A549 (cell line): Measurements from ENCODE around the gene GREB1.

ENCODE experiments used
- POLR2A ChIP-seq: IDR thresholded peaks from 2 replicates; pipeline ENCODE4 v1.6.1; 2012; ENCODE audit warnings: mild to moderate bottlenecking, low read length
- SMC3 ChIP-seq: fragments of >200 bp; sonication (Bioruptor Twin); formaldehyde crosslinking; IDR thresholded peaks from 3 replicates; pipeline ENCODE4 v1.6.1; 2018; ENCODE audit warnings: inconsistent platforms
- TF ChIP-seq, protein P1 (sequence below): fragments of >200 bp; sonication (Bioruptor Twin); formaldehyde crosslinking; IDR thresholded peaks from 3 replicates; pipeline ENCODE4 v1.5.1; 2016
- TF ChIP-seq, protein P2 (sequence below): fragments of 200-600 bp; sonication (generic); IDR thresholded peaks from 2 replicates; pipeline ENCODE4 v1.6.1; 2016; ENCODE audit warnings: antibody characterized with exemption, mild to moderate bottlenecking, moderate library complexity

DNA sequence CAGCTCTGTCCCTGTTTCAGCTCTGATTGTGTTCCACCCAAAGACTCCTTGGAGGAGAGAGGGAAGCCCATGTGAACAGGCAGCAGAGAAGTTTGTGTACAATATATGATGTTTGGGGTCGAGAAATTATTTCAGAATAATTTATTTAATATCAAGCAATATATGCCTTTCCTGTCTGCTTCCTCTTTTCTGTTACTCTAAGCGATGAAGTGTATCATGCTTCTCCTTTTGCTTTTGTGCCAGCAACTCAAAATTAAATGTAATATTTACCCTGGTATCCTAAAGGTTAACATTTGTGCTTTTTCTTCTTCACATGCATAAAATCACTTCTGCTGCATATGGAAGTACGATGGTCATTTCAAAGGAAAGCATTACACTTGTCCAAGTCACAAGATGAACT, 138.6 kb downstream of the GREB1 start:
- TF ChIP-seq, protein P1, sequence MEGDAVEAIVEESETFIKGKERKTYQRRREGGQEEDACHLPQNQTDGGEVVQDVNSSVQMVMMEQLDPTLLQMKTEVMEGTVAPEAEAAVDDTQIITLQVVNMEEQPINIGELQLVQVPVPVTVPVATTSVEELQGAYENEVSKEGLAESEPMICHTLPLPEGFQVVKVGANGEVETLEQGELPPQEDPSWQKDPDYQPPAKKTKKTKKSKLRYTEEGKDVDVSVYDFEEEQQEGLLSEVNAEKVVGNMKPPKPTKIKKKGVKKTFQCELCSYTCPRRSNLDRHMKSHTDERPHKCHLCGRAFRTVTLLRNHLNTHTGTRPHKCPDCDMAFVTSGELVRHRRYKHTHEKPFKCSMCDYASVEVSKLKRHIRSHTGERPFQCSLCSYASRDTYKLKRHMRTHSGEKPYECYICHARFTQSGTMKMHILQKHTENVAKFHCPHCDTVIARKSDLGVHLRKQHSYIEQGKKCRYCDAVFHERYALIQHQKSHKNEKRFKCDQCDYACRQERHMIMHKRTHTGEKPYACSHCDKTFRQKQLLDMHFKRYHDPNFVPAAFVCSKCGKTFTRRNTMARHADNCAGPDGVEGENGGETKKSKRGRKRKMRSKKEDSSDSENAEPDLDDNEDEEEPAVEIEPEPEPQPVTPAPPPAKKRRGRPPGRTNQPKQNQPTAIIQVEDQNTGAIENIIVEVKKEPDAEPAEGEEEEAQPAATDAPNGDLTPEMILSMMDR, result no peak
- TF ChIP-seq SMC3, result no peak
- TF ChIP-seq, protein P2, sequence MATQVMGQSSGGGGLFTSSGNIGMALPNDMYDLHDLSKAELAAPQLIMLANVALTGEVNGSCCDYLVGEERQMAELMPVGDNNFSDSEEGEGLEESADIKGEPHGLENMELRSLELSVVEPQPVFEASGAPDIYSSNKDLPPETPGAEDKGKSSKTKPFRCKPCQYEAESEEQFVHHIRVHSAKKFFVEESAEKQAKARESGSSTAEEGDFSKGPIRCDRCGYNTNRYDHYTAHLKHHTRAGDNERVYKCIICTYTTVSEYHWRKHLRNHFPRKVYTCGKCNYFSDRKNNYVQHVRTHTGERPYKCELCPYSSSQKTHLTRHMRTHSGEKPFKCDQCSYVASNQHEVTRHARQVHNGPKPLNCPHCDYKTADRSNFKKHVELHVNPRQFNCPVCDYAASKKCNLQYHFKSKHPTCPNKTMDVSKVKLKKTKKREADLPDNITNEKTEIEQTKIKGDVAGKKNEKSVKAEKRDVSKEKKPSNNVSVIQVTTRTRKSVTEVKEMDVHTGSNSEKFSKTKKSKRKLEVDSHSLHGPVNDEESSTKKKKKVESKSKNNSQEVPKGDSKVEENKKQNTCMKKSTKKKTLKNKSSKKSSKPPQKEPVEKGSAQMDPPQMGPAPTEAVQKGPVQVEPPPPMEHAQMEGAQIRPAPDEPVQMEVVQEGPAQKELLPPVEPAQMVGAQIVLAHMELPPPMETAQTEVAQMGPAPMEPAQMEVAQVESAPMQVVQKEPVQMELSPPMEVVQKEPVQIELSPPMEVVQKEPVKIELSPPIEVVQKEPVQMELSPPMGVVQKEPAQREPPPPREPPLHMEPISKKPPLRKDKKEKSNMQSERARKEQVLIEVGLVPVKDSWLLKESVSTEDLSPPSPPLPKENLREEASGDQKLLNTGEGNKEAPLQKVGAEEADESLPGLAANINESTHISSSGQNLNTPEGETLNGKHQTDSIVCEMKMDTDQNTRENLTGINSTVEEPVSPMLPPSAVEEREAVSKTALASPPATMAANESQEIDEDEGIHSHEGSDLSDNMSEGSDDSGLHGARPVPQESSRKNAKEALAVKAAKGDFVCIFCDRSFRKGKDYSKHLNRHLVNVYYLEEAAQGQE, result no peak
- TF ChIP-seq POLR2A, result no peak
